Astrocyte (in vitro differentiated cells and primary cell): ENCODE results near the gene SELENOW. TPM values are rescaled to one million over a fixed set of nuclear protein-coding genes. Genes with fewer than 3 reads are reported as not detected.
"Not testable (repeated sequence)": the region's sequence is repeated elsewhere in the genome, so short reads cannot be mapped to it uniquely, and the experiment has no call there.

Experiments used
- DNase-seq: peaks from one replicate; pipeline ENCODE4 v3.0.0-alpha.2; 2010; ENCODE audit warnings: low read depth
- FAIRE-seq: peaks from 2 replicates; lab custom pipeline; 2011; peaks lifted over from hg19 to GRCh38; lab: Jason Lieb, UNC
- H2AFZ ChIP-seq: 2 replicates; pipeline ENCODE4 v1.6.0; 2012; ENCODE audit warnings: low read depth, low read length, inconsistent platforms
- H3K27ac ChIP-seq: 2 replicates; pipeline ENCODE4 v1.5.1; 2011; ENCODE audit warnings: low read depth, low read length, inconsistent platforms
- H3K27me3 ChIP-seq: 2 replicates; pipeline ENCODE4 v1.6.0; 2011; ENCODE audit warnings: low read length, inconsistent platforms; ENCODE audit not compliant: insufficient read depth
- H3K36me3 ChIP-seq: 2 replicates; pipeline ENCODE4 v1.5.1; 2011; ENCODE audit warnings: low read length, inconsistent platforms; ENCODE audit not compliant: insufficient read depth
- H3K4me1 ChIP-seq: 2 replicates; pipeline ENCODE4 v1.5.1; 2011; ENCODE audit warnings: low read length, inconsistent platforms; ENCODE audit not compliant: insufficient read depth
- H3K4me2 ChIP-seq: 2 replicates; pipeline ENCODE4 v1.6.0; 2012; ENCODE audit warnings: low read length, inconsistent platforms
- H3K4me3 ChIP-seq: 2 replicates; pipeline ENCODE4 v1.5.1; 2011; ENCODE audit warnings: low read depth, mild to moderate bottlenecking, low read length, inconsistent platforms; ENCODE audit not compliant: insufficient read depth
- H3K79me2 ChIP-seq: 2 replicates; pipeline ENCODE4 v1.6.0; 2012; ENCODE audit warnings: mild to moderate bottlenecking, low read length, inconsistent platforms; ENCODE audit not compliant: insufficient read depth
- H3K9ac ChIP-seq: 2 replicates; pipeline ENCODE4 v1.6.0; 2012; ENCODE audit warnings: mild to moderate bottlenecking, low read length, inconsistent platforms
- H3K9me3 ChIP-seq: 2 replicates; pipeline ENCODE4 v1.5.1; 2012; ENCODE audit warnings: low read depth, mild to moderate bottlenecking, low read length, inconsistent platforms; ENCODE audit not compliant: insufficient read depth
- H4K20me1 ChIP-seq: 2 replicates; pipeline ENCODE4 v1.6.0; 2012; ENCODE audit warnings: low read length, inconsistent platforms; ENCODE audit not compliant: insufficient read depth
- H3K27ac Mint-ChIP-seq: one replicate; pipeline ENCODE4 v1.8.0; 2021; ENCODE audit warnings: mild to moderate bottlenecking, mixed read lengths; ENCODE audit not compliant: unreplicated experiment
- H3K27me3 Mint-ChIP-seq: one replicate; pipeline ENCODE4 v1.8.0; 2021; ENCODE audit warnings: low read depth, mixed read lengths; ENCODE audit not compliant: unreplicated experiment
- H3K36me3 Mint-ChIP-seq: one replicate; pipeline ENCODE4 v1.8.0; 2021; ENCODE audit warnings: low read depth, mixed read lengths; ENCODE audit not compliant: unreplicated experiment
- H3K4me1 Mint-ChIP-seq: one replicate; pipeline ENCODE4 v1.8.0; 2021; ENCODE audit warnings: low read depth, mixed read lengths; ENCODE audit not compliant: unreplicated experiment
- H3K4me3 Mint-ChIP-seq: one replicate; pipeline ENCODE4 v1.8.0; 2021; ENCODE audit warnings: mild to moderate bottlenecking, moderate library complexity, mixed read lengths; ENCODE audit not compliant: unreplicated experiment
- H3K9me3 Mint-ChIP-seq: one replicate; pipeline ENCODE4 v1.8.0; 2021; ENCODE audit warnings: mild to moderate bottlenecking, mixed read lengths; ENCODE audit not compliant: unreplicated experiment
- EZH2 ChIP-seq: IDR thresholded peaks from 2 replicates; pipeline ENCODE4 v1.6.1; 2012; ENCODE audit warnings: mild to moderate bottlenecking, low read length, inconsistent platforms; ENCODE audit not compliant: insufficient read depth
- total RNA-seq: library from RNA; stranded (reverse); gene quantifications from 2 replicates; pipeline ENCODE4 v1.2.1, GENCODE V29; 2021
- TF ChIP-seq, protein P1 (sequence below): IDR thresholded peaks from 2 replicates; pipeline ENCODE4 v1.5.1; 2011; ENCODE audit warnings: low read depth, mild to moderate bottlenecking, inconsistent platforms, low read length, moderate library complexity; ENCODE audit not compliant: insufficient read depth

SELENOW gene
- total RNA-seq, 1 donor from 2014 or later = 279 TPM

DNA sequence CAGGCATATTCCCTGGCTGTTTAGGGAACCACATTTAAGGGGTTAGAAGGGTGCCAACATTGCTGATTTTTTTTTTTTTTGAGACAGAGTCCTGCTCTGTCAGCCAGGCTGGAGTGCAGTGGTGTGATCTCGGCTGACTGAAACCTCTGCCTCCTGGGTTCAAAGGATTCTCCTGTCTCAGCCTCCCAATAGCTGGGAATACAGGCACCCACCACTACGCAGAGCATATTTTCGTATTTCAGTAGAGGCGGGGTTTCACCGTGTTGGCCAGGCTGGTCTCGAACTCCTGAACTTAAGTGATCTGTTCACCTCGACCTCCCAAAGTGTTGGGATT lies 35.5 kb downstream of the SELENOW start:
- H3K79me2 ChIP-seq = no peaks in the 10 kb centered on the region
- no peaks in the 10 kb centered on the region for H3K9me3 ChIP-seq
- no peak overlapping the region for H2AFZ ChIP-seq
- H3K27me3 Mint-ChIP-seq = peaks cover 7% of the 10 kb centered on the region
- H3K4me1 Mint-ChIP-seq = no peaks in the 10 kb centered on the region
- H3K36me3 ChIP-seq = no peaks in the 10 kb centered on the region
- TF ChIP-seq, protein P1, sequence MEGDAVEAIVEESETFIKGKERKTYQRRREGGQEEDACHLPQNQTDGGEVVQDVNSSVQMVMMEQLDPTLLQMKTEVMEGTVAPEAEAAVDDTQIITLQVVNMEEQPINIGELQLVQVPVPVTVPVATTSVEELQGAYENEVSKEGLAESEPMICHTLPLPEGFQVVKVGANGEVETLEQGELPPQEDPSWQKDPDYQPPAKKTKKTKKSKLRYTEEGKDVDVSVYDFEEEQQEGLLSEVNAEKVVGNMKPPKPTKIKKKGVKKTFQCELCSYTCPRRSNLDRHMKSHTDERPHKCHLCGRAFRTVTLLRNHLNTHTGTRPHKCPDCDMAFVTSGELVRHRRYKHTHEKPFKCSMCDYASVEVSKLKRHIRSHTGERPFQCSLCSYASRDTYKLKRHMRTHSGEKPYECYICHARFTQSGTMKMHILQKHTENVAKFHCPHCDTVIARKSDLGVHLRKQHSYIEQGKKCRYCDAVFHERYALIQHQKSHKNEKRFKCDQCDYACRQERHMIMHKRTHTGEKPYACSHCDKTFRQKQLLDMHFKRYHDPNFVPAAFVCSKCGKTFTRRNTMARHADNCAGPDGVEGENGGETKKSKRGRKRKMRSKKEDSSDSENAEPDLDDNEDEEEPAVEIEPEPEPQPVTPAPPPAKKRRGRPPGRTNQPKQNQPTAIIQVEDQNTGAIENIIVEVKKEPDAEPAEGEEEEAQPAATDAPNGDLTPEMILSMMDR = no peak
- TF ChIP-seq EZH2 = no peak
- DNase-seq = no peak
- no peak for FAIRE-seq
- no peaks in the 10 kb centered on the region for H3K27me3 ChIP-seq
- no peaks in the 10 kb centered on the region for H4K20me1 ChIP-seq
- no peak overlapping the region for H3K4me3 ChIP-seq
- H3K9ac ChIP-seq = no peak overlapping the region
- no peaks in the 10 kb centered on the region for H3K4me1 ChIP-seq
- no peaks in the 10 kb centered on the region for H3K9me3 Mint-ChIP-seq
- no peak overlapping the region for H3K4me3 Mint-ChIP-seq
- no peak overlapping the region for H3K27ac ChIP-seq
- no peaks in the 10 kb centered on the region for H3K36me3 Mint-ChIP-seq
- no peak overlapping the region for H3K4me2 ChIP-seq
- no peak overlapping the region for H3K27ac Mint-ChIP-seq

DNA sequence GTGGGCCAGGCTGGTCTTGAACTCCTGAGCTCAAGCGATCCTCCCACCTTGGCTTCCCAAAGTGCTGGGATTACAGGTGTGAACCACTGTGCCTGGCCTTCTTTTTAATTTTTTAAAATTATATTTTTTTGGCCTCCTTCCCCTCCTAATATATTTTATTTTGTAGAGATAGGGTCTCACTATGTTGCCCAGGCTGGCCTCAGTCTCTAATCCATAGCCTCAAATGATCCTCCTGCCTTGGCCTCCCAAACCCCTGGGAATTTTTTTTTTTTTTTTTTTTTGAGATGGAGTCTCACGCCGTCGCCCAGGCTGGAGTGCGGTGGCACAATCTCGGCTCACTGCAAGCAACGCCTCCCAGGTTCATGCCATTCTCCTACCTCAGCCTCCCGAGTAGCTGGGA lies 37.8 kb downstream of the SELENOW start:
- not testable (repeated sequence) for H3K9ac ChIP-seq, H3K36me3 ChIP-seq, H3K4me3 Mint-ChIP-seq, H3K4me1 Mint-ChIP-seq, H3K79me2 ChIP-seq, FAIRE-seq, H3K4me3 ChIP-seq, H2AFZ ChIP-seq, H3K36me3 Mint-ChIP-seq, H3K9me3 ChIP-seq, DNase-seq, H3K27ac Mint-ChIP-seq, H3K4me2 ChIP-seq, H4K20me1 ChIP-seq, H3K27ac ChIP-seq, H3K4me1 ChIP-seq, H3K9me3 Mint-ChIP-seq
- H3K27me3 ChIP-seq = peaks cover 12% of the 10 kb centered on the region
- peaks cover 24% of the 10 kb centered on the region for H3K27me3 Mint-ChIP-seq

DNA sequence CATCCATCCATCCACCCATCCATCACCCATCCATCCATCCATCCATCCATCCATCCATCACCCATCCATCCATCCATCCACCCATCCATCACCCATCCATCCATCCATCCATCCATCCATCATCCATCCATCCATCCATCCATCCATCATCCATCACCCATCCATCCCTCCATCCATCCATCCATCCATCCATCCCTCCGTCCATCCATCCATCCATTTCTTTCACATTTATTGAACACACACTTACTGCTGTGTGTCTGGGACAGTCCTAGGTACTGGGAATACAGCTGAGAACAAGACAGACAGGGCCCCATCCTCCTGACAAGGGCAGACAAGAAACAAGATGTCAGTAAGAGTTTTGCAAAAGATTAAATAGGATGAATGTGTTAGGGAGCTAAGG lies 39.7 kb downstream of the SELENOW start:
- H3K9me3 ChIP-seq, H4K20me1 ChIP-seq, FAIRE-seq, H3K27ac ChIP-seq, H3K4me2 ChIP-seq, DNase-seq, H3K79me2 ChIP-seq, H3K36me3 Mint-ChIP-seq, H3K4me1 ChIP-seq, H3K27ac Mint-ChIP-seq, H2AFZ ChIP-seq, H3K9me3 Mint-ChIP-seq, H3K9ac ChIP-seq, H3K4me3 Mint-ChIP-seq, H3K4me3 ChIP-seq, H3K36me3 ChIP-seq, H3K4me1 Mint-ChIP-seq: not testable (repeated sequence)
- peaks cover 19% of the 10 kb centered on the region for H3K27me3 ChIP-seq
- H3K27me3 Mint-ChIP-seq = peaks cover 30% of the 10 kb centered on the region

DNA sequence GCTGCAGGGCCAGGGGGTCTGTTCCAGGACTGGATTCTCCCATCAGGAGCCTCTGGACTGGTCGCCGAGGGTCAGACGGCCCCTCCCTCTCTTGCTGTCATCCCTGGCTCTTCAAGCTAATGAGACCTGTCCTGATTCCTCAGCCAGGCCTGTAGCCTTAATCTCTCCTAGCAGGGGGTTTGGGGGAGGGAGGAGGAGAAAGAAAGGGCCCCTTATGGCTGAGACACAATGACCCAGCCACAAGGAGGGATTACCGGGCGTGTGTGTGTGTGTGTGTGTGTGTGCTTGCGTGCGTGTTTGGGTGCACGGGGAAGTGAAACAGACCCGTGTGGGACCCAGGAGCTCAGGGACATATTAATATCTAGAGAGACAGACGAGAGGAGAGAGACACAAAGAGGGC lies 41.4 kb downstream of the SELENOW start:
- H3K4me2 ChIP-seq = no peak overlapping the region
- H3K9me3 Mint-ChIP-seq = peaks cover 1% of the 10 kb centered on the region
- H2AFZ ChIP-seq = no peak overlapping the region
- no peaks in the 10 kb centered on the region for H3K9me3 ChIP-seq
- no peak overlapping the region for H3K4me3 Mint-ChIP-seq
- no peaks in the 10 kb centered on the region for H3K4me1 ChIP-seq
- no peaks in the 10 kb centered on the region for H4K20me1 ChIP-seq
- no peaks in the 10 kb centered on the region for H3K36me3 ChIP-seq
- no peak overlapping the region for H3K27ac ChIP-seq
- H3K79me2 ChIP-seq = no peaks in the 10 kb centered on the region
- no peak for DNase-seq
- H3K4me3 ChIP-seq = no peak overlapping the region
- peaks cover 30% of the 10 kb centered on the region for H3K27me3 Mint-ChIP-seq
- H3K9ac ChIP-seq = no peak overlapping the region
- H3K4me1 Mint-ChIP-seq = peaks cover 8% of the 10 kb centered on the region
- H3K27ac Mint-ChIP-seq = no peak overlapping the region
- no peak for FAIRE-seq
- H3K36me3 Mint-ChIP-seq = peaks cover 1% of the 10 kb centered on the region
- TF ChIP-seq, protein P1 = no peak
- H3K27me3 ChIP-seq = peaks cover 19% of the 10 kb centered on the region
